GM19452 (cell line): ENCODE data around the gene TMBIM1.

Experiments
- ATAC-seq: cut with Tn5 transposase; IDR thresholded peaks from one replicate; pipeline ENCODE4 v1.9.1; 2021; ENCODE audit not compliant: unreplicated experiment

The TMBIM1 gene

GRCh38 chr2:218259099-218259961, 33.0 kb downstream of the TMBIM1 start:
- no peak for ATAC-seq

- ATAC-seq, result peak; percentile 83
Measured at GRCh38 chr2:218257390-218257981, 34.8 kb downstream of the TMBIM1 start.

GRCh38 chr2:218256612-218257350, 35.5 kb downstream of the TMBIM1 start:
- peak; percentile 4 for ATAC-seq

GRCh38 chr2:218255446-218255845, 36.9 kb downstream of the TMBIM1 start:
- no peak for ATAC-seq

GRCh38 chr2:218253232-218253625, 39.1 kb downstream of the TMBIM1 start:
- no peak for ATAC-seq

GRCh38 chr2:218252509-218253231, 39.6 kb downstream of the TMBIM1 start:
- no peak for ATAC-seq

- no peak for ATAC-seq
Measured at GRCh38 chr2:218249691-218250090, 42.6 kb downstream of the TMBIM1 start.

- ATAC-seq, result no peak
Measured at GRCh38 chr2:218245214-218245613, 47.1 kb downstream of the TMBIM1 start.

GRCh38 chr2:218244665-218245064, 47.6 kb downstream of the TMBIM1 start:
- no peak for ATAC-seq

- no peak for ATAC-seq
Measured at GRCh38 chr2:218244204-218244603, 48.1 kb downstream of the TMBIM1 start.

- no peak for ATAC-seq
Measured at GRCh38 chr2:218238887-218239286, 53.4 kb downstream of the TMBIM1 start.

GRCh38 chr2:218236829-218237228, 55.5 kb downstream of the TMBIM1 start:
- ATAC-seq, result no peak

- ATAC-seq, result no peak
Measured at GRCh38 chr2:218235017-218235416, 57.3 kb downstream of the TMBIM1 start.

GRCh38 chr2:218234521-218234920, 57.8 kb downstream of the TMBIM1 start:
- ATAC-seq, result no peak

- ATAC-seq, result no peak
Measured at GRCh38 chr2:218233543-218233942, 58.8 kb downstream of the TMBIM1 start.

- ATAC-seq, result peak; percentile 71
Measured at GRCh38 chr2:218230882-218231281, 61.4 kb downstream of the TMBIM1 start.

- no peak for ATAC-seq
Measured at GRCh38 chr2:218229851-218230250, 62.5 kb downstream of the TMBIM1 start.

GRCh38 chr2:218229239-218229638, 63.1 kb downstream of the TMBIM1 start:
- peak; percentile 76 for ATAC-seq

- no peak for ATAC-seq
Measured at GRCh38 chr2:218228366-218229090, 63.8 kb downstream of the TMBIM1 start.

GRCh38 chr2:218226903-218227302, 65.4 kb downstream of the TMBIM1 start:
- ATAC-seq, result no peak
